IMR-90 (cell line): ENCODE data around the gene GLT1D1. TPM values are rescaled to one million over a fixed set of nuclear protein-coding genes. Genes with fewer than 3 reads are reported as not detected.

Source experiments
- ATAC-seq: fragments of 200-7000 bp; cut with Tn5 transposase; 2 replicates; pipeline ENCODE4 v1.9.1; 2020; ENCODE audit warnings: low read depth, mild to moderate bottlenecking, moderate library complexity
- BruUV-seq: library from RNA; stranded (reverse); fragments of 400-500 nt; replicated peaks from 2 replicates; lab custom pipeline; 2021; lab: Mats Ljungman, UMichigan
- CTCF ChIA-PET: fragments of 300-600 bp; formaldehyde crosslinking; extraction: SDS; loops from one replicate; lab custom pipeline; 2021; ENCODE audit warnings: antibody characterized with exemption; lab: Yijun Ruan, JAX
- POLR2A ChIA-PET: fragments of 300-600 bp; sonication (Branson Sonifier 250); formaldehyde crosslinking; loops from one replicate; lab custom pipeline; 2022; ENCODE audit warnings: antibody characterized with exemption; ENCODE audit not compliant: unreplicated experiment; lab: Charles Lee
- DNase-seq: peaks from one replicate; pipeline ENCODE4 v3.0.0; 2013
- H2AFZ ChIP-seq: replicated peaks from 2 replicates; pipeline ENCODE3; 2013; ENCODE audit warnings: low read length, mild to moderate bottlenecking; ENCODE audit not compliant: poor library complexity
- H2AK5ac ChIP-seq: 2 replicates; pipeline ENCODE4 v1.6.1; 2013; ENCODE audit warnings: low read depth, low read length, inconsistent platforms
- H2AK9ac ChIP-seq: replicated peaks from 2 replicates; pipeline ENCODE3; 2013; ENCODE audit warnings: mild to moderate bottlenecking, low read depth, low read length, moderate library complexity; ENCODE audit not compliant: poor library complexity
- H2BK120ac ChIP-seq: 2 replicates; pipeline ENCODE4 v1.6.1; 2013; ENCODE audit warnings: low read depth, low read length, inconsistent platforms
- H2BK15ac ChIP-seq: 3 replicates; pipeline ENCODE4 v1.6.1; 2013; ENCODE audit warnings: low read depth, low read length, inconsistent platforms
- H2BK20ac ChIP-seq: 2 replicates; pipeline ENCODE4 v1.6.1; 2013; ENCODE audit warnings: low read depth, mild to moderate bottlenecking, inconsistent platforms, low read length, moderate library complexity
- H2BK5ac ChIP-seq: 2 replicates; pipeline ENCODE4 v1.6.1; 2013; ENCODE audit warnings: mild to moderate bottlenecking, low read depth, low read length, inconsistent platforms; ENCODE audit not compliant: poor library complexity, severe bottlenecking
- H3K14ac ChIP-seq: replicated peaks from 2 replicates; pipeline ENCODE4 v1.6.1; 2013; ENCODE audit warnings: low read depth, low read length, inconsistent platforms
- H3K18ac ChIP-seq: 2 replicates; pipeline ENCODE4 v1.6.1; 2013; ENCODE audit warnings: low read depth, low read length, control low read depth
- H3K23ac ChIP-seq: 2 replicates; pipeline ENCODE4 v1.6.1; 2013; ENCODE audit warnings: low read depth, low read length, inconsistent platforms
- H3K27ac ChIP-seq: 2 replicates; pipeline ENCODE4 v1.5.1; 2013; ENCODE audit warnings: mild to moderate bottlenecking, control low read depth, low read length; ENCODE audit not compliant: insufficient read depth
- H3K27me3 ChIP-seq: 2 replicates; pipeline ENCODE4 v1.6.1; 2013; ENCODE audit warnings: low read length; ENCODE audit not compliant: control insufficient read depth, insufficient read depth
- H3K36me3 ChIP-seq: 2 replicates; pipeline ENCODE4 v1.6.1; 2013; ENCODE audit warnings: low read length, mixed read lengths; ENCODE audit not compliant: control insufficient read depth, insufficient read depth
- H3K4ac ChIP-seq: 2 replicates; pipeline ENCODE4 v1.6.1; 2013; ENCODE audit warnings: low read depth, low read length, inconsistent platforms
- H3K4me1 ChIP-seq: 2 replicates; pipeline ENCODE4 v1.6.1; 2013; ENCODE audit warnings: low read length, mixed read lengths; ENCODE audit not compliant: control insufficient read depth, insufficient read depth
- H3K4me2 ChIP-seq: 2 replicates; pipeline ENCODE4 v1.6.1; 2013; ENCODE audit warnings: low read depth, mild to moderate bottlenecking, control low read depth, low read length, moderate library complexity
- H3K4me3 ChIP-seq: 2 replicates; pipeline ENCODE4 v1.5.1; 2013; ENCODE audit warnings: low read depth, mild to moderate bottlenecking, control low read depth, low read length, moderate library complexity; ENCODE audit not compliant: insufficient read depth
- H3K56ac ChIP-seq: 2 replicates; pipeline ENCODE4 v1.6.1; 2013; ENCODE audit warnings: low read length, inconsistent platforms; ENCODE audit not compliant: insufficient read depth; ENCODE audit errors: extremely low read depth
- H3K79me1 ChIP-seq, 2 experiments: 2 replicates each; pipeline ENCODE4 v1.6.1; 2013; ENCODE audit warnings: low read length in 2 of 2, inconsistent platforms in 1 of 2, low read depth in 1 of 2
- H3K9ac ChIP-seq: 2 replicates; pipeline ENCODE4 v1.6.1; 2013; ENCODE audit warnings: low read depth, low read length, control low read depth
- H3K9me1 ChIP-seq: 2 replicates; pipeline ENCODE4 v1.6.1; 2013; ENCODE audit warnings: low read length, inconsistent platforms; ENCODE audit not compliant: insufficient read depth
- H3K9me3 ChIP-seq: 2 replicates; pipeline ENCODE4 v1.6.1; 2013; ENCODE audit warnings: low read length; ENCODE audit not compliant: control insufficient read depth, insufficient read depth
- H4K20me1 ChIP-seq: 2 replicates; pipeline ENCODE4 v1.6.1; 2013; ENCODE audit warnings: low read length, inconsistent platforms; ENCODE audit not compliant: insufficient read depth
- H4K5ac ChIP-seq: 2 replicates; pipeline ENCODE4 v1.6.1; 2013; ENCODE audit warnings: mild to moderate bottlenecking, low read depth, low read length, control low read depth
- H4K8ac ChIP-seq, 2 experiments: 2 replicates each; pipeline ENCODE4 v1.6.1; 2013; ENCODE audit warnings: low read depth in 2 of 2, low read length in 2 of 2, control low read depth in 1 of 2, inconsistent platforms in 1 of 2
- H4K91ac ChIP-seq: 2 replicates; pipeline ENCODE4 v1.6.1; 2013; ENCODE audit warnings: low read depth, low read length, inconsistent platforms; ENCODE audit not compliant: insufficient read depth
- CHD1 ChIP-seq: IDR thresholded peaks from 2 replicates; pipeline ENCODE4 v1.6.1; 2012; ENCODE audit warnings: low read depth, low read length, improper control_type of control experiment
- CTCF ChIP-seq: conservative IDR thresholded peaks from 2 replicates; pipeline ENCODE4 v1.5.1; 2012; ENCODE audit warnings: mild to moderate bottlenecking, low read depth, low read length, improper control_type of control experiment
- ELK1 ChIP-seq: fragments of 150-350 bp; IDR thresholded peaks from 2 replicates; pipeline ENCODE4 v1.6.1; 2016; ENCODE audit warnings: low read depth, mild to moderate bottlenecking, low read length, moderate library complexity, borderline replicate concordance
- MAZ ChIP-seq: IDR thresholded peaks from 2 replicates; pipeline ENCODE4 v1.6.1; 2012; ENCODE audit warnings: low read depth, mild to moderate bottlenecking, low read length, improper control_type of control experiment, moderate library complexity, borderline replicate concordance
- MXI1 ChIP-seq: IDR thresholded peaks from 2 replicates; pipeline ENCODE4 v1.6.1; 2012; ENCODE audit warnings: low read depth, mild to moderate bottlenecking, low read length, moderate library complexity, borderline replicate concordance
- NFE2L2 ChIP-seq: fragments of 150-350 bp; IDR thresholded peaks from 2 replicates; pipeline ENCODE4 v1.6.1; 2016; ENCODE audit warnings: low read depth, mild to moderate bottlenecking, low read length
- RAD21 ChIP-seq: IDR thresholded peaks from 2 replicates; pipeline ENCODE4 v1.6.1; 2012; ENCODE audit warnings: low read length, improper control_type of control experiment
- RCOR1 ChIP-seq: IDR thresholded peaks from 2 replicates; pipeline ENCODE4 v1.6.1; 2012; ENCODE audit warnings: mild to moderate bottlenecking, low read length, improper control_type of control experiment; ENCODE audit not compliant: insufficient replicate concordance
- WGBS, 2 experiments: methylation state at CpG; one replicate each; pipeline versions ENCODE4 v1.1.5 to v1.1.7; 2013; ENCODE audit warnings: missing lambda C conversion rate in 2 of 2; ENCODE audit not compliant: insufficient read length in 1 of 2; ENCODE audit errors: extremely low coverage in 2 of 2; 5-methylcytosine and 5-hydroxymethylcytosine counted together
- dilution Hi-C: fragments of 300-500 bp; cut with HindIII; formaldehyde crosslinking; loops from one replicate; pipeline ENCODE4 v1.14.3; 2018; ENCODE audit warnings: low sequenced_read_pairs; ENCODE audit not compliant: unreplicated experiment
- in situ Hi-C: fragments of 300-500 bp; cut with MboI; formaldehyde crosslinking; loops from 3 replicates; pipeline ENCODE4 v1.14.3; 2019; ENCODE audit warnings: low sequenced_read_pairs, inconsistent platforms, mixed read lengths
- intact Hi-C: fragments of 100-400 bp; cut with micrococcal nuclease; formaldehyde crosslinking; loops from 2 replicates; pipeline ENCODE4 v1.10.0; 2022
- polyA plus RNA-seq, 3 experiments: library from polyadenylated mRNA; depleted of rRNA; stranded (reverse); fragments of >200 nt; gene quantifications; 2 replicates each; pipeline ENCODE4 v1.2.3, GENCODE V29; 2012; ENCODE audit warnings: low replicate concordance in 1 of 3
- total RNA-seq: library from RNA; depleted of rRNA; stranded (reverse); fragments of >200 nt; gene quantifications from 2 replicates; pipeline ENCODE4 v1.2.3, GENCODE V29; 2012

GLT1D1 gene
- total and polyA plus RNA-seq, 2 of the 4 experiments (the other 2 are of a cell fraction), result not detected

- ATAC-seq (no peak), DNase-seq (no peak)
- H4K5ac ChIP-seq, result no peak overlapping the region
- no peak overlapping the region for H4K8ac ChIP-seq
- POLR2A ChIA-PET, result no interaction called here
- intact Hi-C loops (no loop called here), in situ Hi-C loops (no loop called here), dilution Hi-C loops (no loop called here)
- H3K27ac ChIP-seq, result no peak overlapping the region
- no peak overlapping the region for H4K91ac ChIP-seq
- peaks cover 36% of the 10 kb centered on the region for H3K9me3 ChIP-seq
- no peak overlapping the region for H3K56ac ChIP-seq
- H3K36me3 ChIP-seq, result no peaks in the 10 kb centered on the region
- WGBS, 2 experiments, result no CpG with 5 or more reads among the region's 16 CpGs
- TF ChIP-seq MXI1, result no peak
- no peak for TF ChIP-seq ELK1
- TF ChIP-seq CHD1, result no peak
- no peak for TF ChIP-seq RAD21
- TF ChIP-seq NFE2L2, result no peak
- no peak for TF ChIP-seq MAZ
- TF ChIP-seq CTCF, result no peak
- no peak for TF ChIP-seq RCOR1
- no peak overlapping the region for H2BK120ac ChIP-seq
- BruUV-seq, result no TSS peak
- H3K79me1 ChIP-seq, result no peaks in the 10 kb centered on the region
- no peaks in the 10 kb centered on the region for H3K9me1 ChIP-seq
- CTCF ChIA-PET, result no interaction called here
- H3K4me3 ChIP-seq, result no peak overlapping the region
- H2AFZ ChIP-seq, result no peak overlapping the region
- no peak overlapping the region for H3K14ac ChIP-seq
- H3K9ac ChIP-seq, result no peak overlapping the region
- no peak overlapping the region for H2AK9ac ChIP-seq
- H2BK15ac ChIP-seq, result no peak overlapping the region
- H2BK5ac ChIP-seq, result no peak overlapping the region
- H3K27me3 ChIP-seq, result no peaks in the 10 kb centered on the region
- no peak overlapping the region for H3K23ac ChIP-seq
- no peak overlapping the region for H3K4ac ChIP-seq
- H3K18ac ChIP-seq, result no peak overlapping the region
- H2AK5ac ChIP-seq, result no peak overlapping the region
- no peak overlapping the region for H2BK20ac ChIP-seq
- H4K20me1 ChIP-seq, result no peaks in the 10 kb centered on the region
- no peak overlapping the region for H3K4me2 ChIP-seq
- H3K4me1 ChIP-seq, result no peaks in the 10 kb centered on the region
Measured at GRCh38 chr12:128959901-128960300, 106.6 kb downstream of the GLT1D1 start.
